GM12878 (cell line): ENCODE measurements around the gene HOOK2. TPM values are rescaled to one million over a fixed set of nuclear protein-coding genes. Genes with fewer than 3 reads are reported as not detected.

Experiments
- ATAC-seq: fragments of 200-7000 bp; cut with Tn5 transposase; 3 replicates; pipeline ENCODE4 v1.9.1; 2020; ENCODE audit warnings: mild to moderate bottlenecking, moderate library complexity
- BruUV-seq: library from RNA; stranded (reverse); fragments of 400-500 nt; replicated peaks from 2 replicates; lab custom pipeline; 2021; lab: Mats Ljungman, UMichigan
- CTCF ChIA-PET: fragments of 300-600 bp; sonication (Branson Sonifier 250); formaldehyde crosslinking; extraction: SDS; loops from one replicate; lab custom pipeline; 2021; ENCODE audit warnings: inconsistent platforms; lab: Yijun Ruan, JAX
- POLR2A ChIA-PET: fragments of 350-600 bp; formaldehyde crosslinking; extraction: SDS; loops from one replicate; lab custom pipeline; 2021; ENCODE audit warnings: inconsistent platforms; lab: Charles Lee
- RAD21 ChIA-PET: fragments of 300-600 bp; sonication (Branson Sonifier 250); formaldehyde crosslinking; loops from one replicate; lab custom pipeline; 2023; ENCODE audit warnings: antibody characterized with exemption; ENCODE audit not compliant: unreplicated experiment; lab: Charles Lee
- SMC1A ChIA-PET: fragments of 300-600 bp; sonication (Branson Sonifier 250); formaldehyde crosslinking; loops from one replicate; lab custom pipeline; 2023; ENCODE audit not compliant: unreplicated experiment, uncharacterized antibody; lab: Charles Lee
- DNase-seq: peaks from one replicate; pipeline ENCODE4 v3.0.0-alpha.2; 2011; ENCODE audit warnings: low read depth, low spot score
- FAIRE-seq: peaks from 3 replicates; lab custom pipeline; 2011; peaks lifted over from hg19 to GRCh38; lab: Jason Lieb, UNC
- H2AFZ ChIP-seq: 2 replicates; pipeline ENCODE4 v1.6.0; 2011; ENCODE audit warnings: low read depth, low read length, control low read depth; ENCODE audit not compliant: control insufficient read depth
- H3K27ac ChIP-seq: 2 replicates; pipeline ENCODE4 v1.5.1; 2011; ENCODE audit warnings: control low read depth; ENCODE audit not compliant: control insufficient read depth, insufficient read depth
- H3K27me3 ChIP-seq, 2 experiments: replicated peaks in 1 of 2; 2 replicates each; pipeline versions ENCODE4 v1.6.0 to v1.6.1; 2011; ENCODE audit warnings: low read length in 1 of 2; ENCODE audit not compliant: control insufficient read depth in 2 of 2, insufficient read depth in 2 of 2
- H3K36me3 ChIP-seq, 2 experiments: 2 replicates each; pipeline ENCODE4 v1.5.1; 2011; ENCODE audit warnings: low read length in 1 of 2; ENCODE audit not compliant: control insufficient read depth in 2 of 2, insufficient read depth in 2 of 2
- H3K4me1 ChIP-seq: 2 replicates; pipeline ENCODE4 v1.6.1; 2011; ENCODE audit warnings: mild to moderate bottlenecking, low read length, moderate library complexity, mixed read lengths; ENCODE audit not compliant: control insufficient read depth, insufficient read depth
- H3K4me2 ChIP-seq: 2 replicates; pipeline ENCODE4 v1.6.0; 2011; ENCODE audit warnings: control low read depth; ENCODE audit not compliant: control insufficient read depth, insufficient read depth
- H3K4me3 ChIP-seq: fragments of 200-600 bp; sonication (generic); 2 replicates; pipeline ENCODE4 v1.5.1; 2016
- H3K79me2 ChIP-seq: 2 replicates; pipeline ENCODE4 v1.6.0; 2011; ENCODE audit warnings: low read length; ENCODE audit not compliant: control insufficient read depth, insufficient read depth
- H3K9ac ChIP-seq: 2 replicates; pipeline ENCODE4 v1.8.0; 2011; ENCODE audit warnings: low read length, control low read depth, mixed read lengths; ENCODE audit not compliant: control insufficient read depth, insufficient read depth
- H3K9me3 ChIP-seq: replicated peaks from 3 replicates; pipeline ENCODE4 v1.5.1; 2011; ENCODE audit warnings: mild to moderate bottlenecking, low read length; ENCODE audit not compliant: control insufficient read depth, insufficient read depth
- H4K20me1 ChIP-seq: 2 replicates; pipeline ENCODE4 v1.6.0; 2011; ENCODE audit not compliant: control insufficient read depth, insufficient read depth
- ASH2L ChIP-seq: fragments of 300-600, 200-600 bp; sonication (generic); IDR thresholded peaks from 2 replicates; pipeline ENCODE4 v1.6.1; 2017; ENCODE audit warnings: low read depth, mild to moderate bottlenecking, borderline replicate concordance
- CBFB ChIP-seq: IDR thresholded peaks from 2 replicates; pipeline ENCODE4 v1.6.1; 2016; ENCODE audit warnings: antibody characterized with exemption, low read depth
- CREM ChIP-seq: IDR thresholded peaks from 2 replicates; pipeline ENCODE4 v1.6.1; 2014; ENCODE audit warnings: antibody characterized with exemption, low read depth
- IKZF1 ChIP-seq: fragments of 450-650 bp; conservative IDR thresholded peaks from 2 replicates; pipeline ENCODE4 v1.6.1; 2017; ENCODE audit warnings: antibody characterized with exemption, mild to moderate bottlenecking
- NFXL1 ChIP-seq: fragments of 450-650 bp; IDR thresholded peaks from 2 replicates; pipeline ENCODE4 v1.6.1; 2017; ENCODE audit warnings: antibody characterized with exemption, mild to moderate bottlenecking, borderline replicate concordance
- SMC3 ChIP-seq: IDR thresholded peaks from 2 replicates; pipeline ENCODE4 v1.6.1; 2011; ENCODE audit warnings: low read length, improper control_type of control experiment, borderline replicate concordance
- WGBS: methylation state at CpG from one replicate; pipeline ENCODE4 v1.1.6; 2016; ENCODE audit warnings: low lambda C conversion rate; ENCODE audit not compliant: insufficient replicate concordance, insufficient coverage; ENCODE audit errors: missing lambda C conversion rate; 5-methylcytosine and 5-hydroxymethylcytosine counted together
- in situ Hi-C: fragments of 300-500 bp; cut with MboI; formaldehyde crosslinking; loops from 9 replicates; pipeline ENCODE4 v1.14.3; 2018; ENCODE audit warnings: mixed read lengths
- intact Hi-C: fragments of 100-400 bp; cut with micrococcal nuclease; formaldehyde crosslinking; loops from one replicate; pipeline ENCODE4 v1.14.2; 2022; ENCODE audit not compliant: unreplicated experiment
- polyA plus RNA-seq, 11 experiments: library from polyadenylated mRNA; depleted of rRNA in 4 of 11; unstranded in 6 of 11; stranded (reverse) in 5 of 11; fragments of >200 nt; fragmentation: Nextera tagmentation in 4 of 11; fragmentation: Illumina TruSeq in 1 of 11; extraction: Ambion mirVana in 4 of 11; extraction: Trizol in 1 of 11; gene quantifications; 1 replicate in 1 of 11; 2 replicates in 10 of 11; pipeline versions ENCODE4 v1.2.1 to v1.2.3, GENCODE V29; 2011 to 2016; ENCODE audit warnings: inconsistent platforms in 2 of 11, missing spikeins in 2 of 11, low read depth in 1 of 11
- total RNA-seq, 4 experiments: library from RNA; depleted of rRNA in 3 of 4; stranded (reverse); fragments of >200 nt in 3 of 4; fragmentation: Illumina TruSeq in 1 of 4; extraction: Trizol in 1 of 4; gene quantifications; 2 replicates each; pipeline versions ENCODE4 v1.2.1 to v1.2.3, GENCODE V29; 2013 to 2021
- TF ChIP-seq, protein P1 (sequence below): fragments of 450-650 bp; IDR thresholded peaks from 2 replicates; pipeline ENCODE4 v1.6.1; 2017; ENCODE audit warnings: borderline replicate concordance
- TF ChIP-seq, protein P2 (sequence below), 3 experiments: IDR thresholded peaks in 2 of 3; conservative IDR thresholded peaks in 1 of 3; 2 replicates each; pipeline ENCODE4 v1.5.1; 2011; ENCODE audit warnings: low read depth in 3 of 3, low read length in 3 of 3, mild to moderate bottlenecking in 3 of 3, control low read depth in 2 of 3, moderate library complexity in 2 of 3, inconsistent platforms in 1 of 3, mixed read lengths in 1 of 3; ENCODE audit not compliant: control insufficient read depth in 2 of 3, insufficient read depth in 1 of 3; ENCODE audit errors: extremely low read depth in 1 of 3
- TF ChIP-seq, protein P3 (sequence below): fragments of 450-650 bp; IDR thresholded peaks from 2 replicates; pipeline ENCODE4 v1.6.1; 2016; ENCODE audit warnings: mild to moderate bottlenecking, moderate library complexity, borderline replicate concordance
- TF ChIP-seq, protein P4 (sequence below): fragments of 450-650 bp; formaldehyde crosslinking; IDR thresholded peaks from 2 replicates; pipeline ENCODE4 v1.5.0; 2022; ENCODE audit warnings: mild to moderate bottlenecking, missing genetic modification characterization

HOOK2 gene
- total and polyA plus RNA-seq, 10 of the 15 experiments (the other 5 are each of a cell fraction or from before 2014, with no cell fraction given) = 1.5 to 9.6 (median 6.2) TPM

DNA sequence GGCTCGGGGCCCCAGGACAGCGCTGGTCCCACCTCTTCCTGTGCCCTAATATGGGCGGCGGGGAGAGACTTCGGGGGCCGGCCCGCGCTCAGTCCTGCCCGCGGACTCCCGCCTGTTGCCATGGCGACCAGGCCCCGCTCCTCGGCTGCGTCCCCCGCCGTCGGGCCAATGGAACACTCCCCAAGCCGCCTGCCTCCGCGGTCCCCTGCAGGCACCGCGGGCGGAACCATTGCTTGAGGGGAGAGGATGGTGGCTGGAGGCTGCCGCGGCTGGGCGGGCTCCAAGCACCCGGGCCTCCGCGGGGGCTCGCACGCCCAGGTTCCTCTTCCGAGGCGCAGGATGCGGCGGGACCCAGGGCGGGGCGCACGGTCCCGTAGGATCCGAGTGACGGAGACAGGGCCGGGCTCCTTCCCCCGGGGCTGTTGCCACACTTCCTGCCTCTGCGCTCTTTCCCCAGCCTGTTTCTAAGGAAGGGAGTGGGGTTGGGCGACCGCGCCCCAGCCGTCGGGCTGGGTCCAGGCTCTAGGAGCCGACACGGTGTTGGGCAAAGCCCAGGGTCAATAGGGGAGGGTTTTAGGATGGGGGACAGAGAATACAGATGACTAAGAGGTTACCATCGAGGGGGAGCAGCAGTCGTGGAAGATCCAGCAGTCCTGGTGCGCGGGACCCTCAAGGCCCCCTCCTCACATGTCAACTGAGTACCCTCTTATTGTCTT is 14.7 kb upstream of the HOOK2 start:
- RAD21 ChIA-PET = interaction anchor here (1.8 to 11.4 kb wide), 3 partner anchors 8 to 13 kb away, joined by 13 to 303 read pairs (median 49); partner anchors contain the start of gene HOOK2
- H3K4me1 ChIP-seq = peaks cover 47% of the 10 kb centered on the region
- TF ChIP-seq, protein P1, sequence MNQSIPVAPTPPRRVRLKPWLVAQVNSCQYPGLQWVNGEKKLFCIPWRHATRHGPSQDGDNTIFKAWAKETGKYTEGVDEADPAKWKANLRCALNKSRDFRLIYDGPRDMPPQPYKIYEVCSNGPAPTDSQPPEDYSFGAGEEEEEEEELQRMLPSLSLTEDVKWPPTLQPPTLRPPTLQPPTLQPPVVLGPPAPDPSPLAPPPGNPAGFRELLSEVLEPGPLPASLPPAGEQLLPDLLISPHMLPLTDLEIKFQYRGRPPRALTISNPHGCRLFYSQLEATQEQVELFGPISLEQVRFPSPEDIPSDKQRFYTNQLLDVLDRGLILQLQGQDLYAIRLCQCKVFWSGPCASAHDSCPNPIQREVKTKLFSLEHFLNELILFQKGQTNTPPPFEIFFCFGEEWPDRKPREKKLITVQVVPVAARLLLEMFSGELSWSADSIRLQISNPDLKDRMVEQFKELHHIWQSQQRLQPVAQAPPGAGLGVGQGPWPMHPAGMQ = no peak
- TF ChIP-seq NFXL1 = no peak
- TF ChIP-seq, protein P2, sequence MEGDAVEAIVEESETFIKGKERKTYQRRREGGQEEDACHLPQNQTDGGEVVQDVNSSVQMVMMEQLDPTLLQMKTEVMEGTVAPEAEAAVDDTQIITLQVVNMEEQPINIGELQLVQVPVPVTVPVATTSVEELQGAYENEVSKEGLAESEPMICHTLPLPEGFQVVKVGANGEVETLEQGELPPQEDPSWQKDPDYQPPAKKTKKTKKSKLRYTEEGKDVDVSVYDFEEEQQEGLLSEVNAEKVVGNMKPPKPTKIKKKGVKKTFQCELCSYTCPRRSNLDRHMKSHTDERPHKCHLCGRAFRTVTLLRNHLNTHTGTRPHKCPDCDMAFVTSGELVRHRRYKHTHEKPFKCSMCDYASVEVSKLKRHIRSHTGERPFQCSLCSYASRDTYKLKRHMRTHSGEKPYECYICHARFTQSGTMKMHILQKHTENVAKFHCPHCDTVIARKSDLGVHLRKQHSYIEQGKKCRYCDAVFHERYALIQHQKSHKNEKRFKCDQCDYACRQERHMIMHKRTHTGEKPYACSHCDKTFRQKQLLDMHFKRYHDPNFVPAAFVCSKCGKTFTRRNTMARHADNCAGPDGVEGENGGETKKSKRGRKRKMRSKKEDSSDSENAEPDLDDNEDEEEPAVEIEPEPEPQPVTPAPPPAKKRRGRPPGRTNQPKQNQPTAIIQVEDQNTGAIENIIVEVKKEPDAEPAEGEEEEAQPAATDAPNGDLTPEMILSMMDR (IDR thresholded peaks at IDR 0.05 in 2 of 3, conservative IDR thresholded peaks at IDR 0.05 in 1 of 3; ENCODE audit: control insufficient read depth in 2 of 3, extremely low read depth in 1 of 3, insufficient read depth in 1 of 3, low read depth in 3 of 3, low read length in 3 of 3) = no peak
- peak; percentile 37; the same call in 1 of the 2 replicates for TF ChIP-seq CREM
- peak; percentile 52; the same call in 1 of the 2 replicates for TF ChIP-seq CBFB
- TF ChIP-seq ASH2L = no peak
- TF ChIP-seq, protein P3, sequence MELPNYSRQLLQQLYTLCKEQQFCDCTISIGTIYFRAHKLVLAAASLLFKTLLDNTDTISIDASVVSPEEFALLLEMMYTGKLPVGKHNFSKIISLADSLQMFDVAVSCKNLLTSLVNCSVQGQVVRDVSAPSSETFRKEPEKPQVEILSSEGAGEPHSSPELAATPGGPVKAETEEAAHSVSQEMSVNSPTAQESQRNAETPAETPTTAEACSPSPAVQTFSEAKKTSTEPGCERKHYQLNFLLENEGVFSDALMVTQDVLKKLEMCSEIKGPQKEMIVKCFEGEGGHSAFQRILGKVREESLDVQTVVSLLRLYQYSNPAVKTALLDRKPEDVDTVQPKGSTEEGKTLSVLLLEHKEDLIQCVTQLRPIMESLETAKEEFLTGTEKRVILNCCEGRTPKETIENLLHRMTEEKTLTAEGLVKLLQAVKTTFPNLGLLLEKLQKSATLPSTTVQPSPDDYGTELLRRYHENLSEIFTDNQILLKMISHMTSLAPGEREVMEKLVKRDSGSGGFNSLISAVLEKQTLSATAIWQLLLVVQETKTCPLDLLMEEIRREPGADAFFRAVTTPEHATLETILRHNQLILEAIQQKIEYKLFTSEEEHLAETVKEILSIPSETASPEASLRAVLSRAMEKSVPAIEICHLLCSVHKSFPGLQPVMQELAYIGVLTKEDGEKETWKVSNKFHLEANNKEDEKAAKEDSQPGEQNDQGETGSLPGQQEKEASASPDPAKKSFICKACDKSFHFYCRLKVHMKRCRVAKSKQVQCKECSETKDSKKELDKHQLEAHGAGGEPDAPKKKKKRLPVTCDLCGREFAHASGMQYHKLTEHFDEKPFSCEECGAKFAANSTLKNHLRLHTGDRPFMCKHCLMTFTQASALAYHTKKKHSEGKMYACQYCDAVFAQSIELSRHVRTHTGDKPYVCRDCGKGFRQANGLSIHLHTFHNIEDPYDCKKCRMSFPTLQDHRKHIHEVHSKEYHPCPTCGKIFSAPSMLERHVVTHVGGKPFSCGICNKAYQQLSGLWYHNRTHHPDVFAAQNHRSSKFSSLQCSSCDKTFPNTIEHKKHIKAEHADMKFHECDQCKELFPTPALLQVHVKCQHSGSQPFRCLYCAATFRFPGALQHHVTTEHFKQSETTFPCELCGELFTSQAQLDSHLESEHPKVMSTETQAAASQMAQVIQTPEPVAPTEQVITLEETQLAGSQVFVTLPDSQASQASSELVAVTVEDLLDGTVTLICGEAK = peak; percentile 64; the same call in 1 of the 2 replicates
- TF ChIP-seq, protein P4, sequence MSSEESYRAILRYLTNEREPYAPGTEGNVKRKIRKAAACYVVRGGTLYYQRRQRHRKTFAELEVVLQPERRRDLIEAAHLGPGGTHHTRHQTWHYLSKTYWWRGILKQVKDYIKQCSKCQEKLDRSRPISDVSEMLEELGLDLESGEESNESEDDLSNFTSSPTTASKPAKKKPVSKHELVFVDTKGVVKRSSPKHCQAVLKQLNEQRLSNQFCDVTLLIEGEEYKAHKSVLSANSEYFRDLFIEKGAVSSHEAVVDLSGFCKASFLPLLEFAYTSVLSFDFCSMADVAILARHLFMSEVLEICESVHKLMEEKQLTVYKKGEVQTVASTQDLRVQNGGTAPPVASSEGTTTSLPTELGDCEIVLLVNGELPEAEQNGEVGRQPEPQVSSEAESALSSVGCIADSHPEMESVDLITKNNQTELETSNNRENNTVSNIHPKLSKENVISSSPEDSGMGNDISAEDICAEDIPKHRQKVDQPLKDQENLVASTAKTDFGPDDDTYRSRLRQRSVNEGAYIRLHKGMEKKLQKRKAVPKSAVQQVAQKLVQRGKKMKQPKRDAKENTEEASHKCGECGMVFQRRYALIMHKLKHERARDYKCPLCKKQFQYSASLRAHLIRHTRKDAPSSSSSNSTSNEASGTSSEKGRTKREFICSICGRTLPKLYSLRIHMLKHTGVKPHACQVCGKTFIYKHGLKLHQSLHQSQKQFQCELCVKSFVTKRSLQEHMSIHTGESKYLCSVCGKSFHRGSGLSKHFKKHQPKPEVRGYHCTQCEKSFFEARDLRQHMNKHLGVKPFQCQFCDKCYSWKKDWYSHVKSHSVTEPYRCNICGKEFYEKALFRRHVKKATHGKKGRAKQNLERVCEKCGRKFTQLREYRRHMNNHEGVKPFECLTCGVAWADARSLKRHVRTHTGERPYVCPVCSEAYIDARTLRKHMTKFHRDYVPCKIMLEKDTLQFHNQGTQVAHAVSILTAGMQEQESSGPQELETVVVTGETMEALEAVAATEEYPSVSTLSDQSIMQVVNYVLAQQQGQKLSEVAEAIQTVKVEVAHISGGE (CRISPR knock-in tag) = no peak
- TF ChIP-seq SMC3 = no peak
- peak; percentile 97 for TF ChIP-seq IKZF1

More for the DNA sequence above, 14.7 kb upstream of the HOOK2 start:
- Histone ChIP-seq H2AFZ (peak overlapping the region; percentile 46; the same call in 1 of the 2 replicates), H3K9ac (peak overlapping the region; percentile 97), H3K79me2 (peaks cover 42% of the 10 kb centered on the region), H3K27me3 (no peaks in the 10 kb centered on the region), H3K4me2 (peak overlapping the region; percentile 97), H3K4me3 (peak overlapping the region; percentile 87), H4K20me1 (no peaks in the 10 kb centered on the region), H3K9me3 (no peaks in the 10 kb centered on the region; the same call in 2 of the 3 replicates), H3K36me3 (no peaks in the 10 kb centered on the region), H3K27ac (peak overlapping the region; percentile 99)
- intact Hi-C loops (loop anchor here (5.0 to 10.0 kb wide), 2 partner anchors 147 to 1695 kb away; partner anchors contain the start of gene CALR), in situ Hi-C loops (no loop called here)
- BruUV-seq = no TSS peak
- peak; percentile 18 for FAIRE-seq
- ChIA-PET CTCF (interaction anchor here (1.4 to 11.1 kb wide), 3 partner anchors 12 to 24 kb away, joined by 8 to 537 read pairs (median 44); partner anchors contain the start of gene HOOK2), POLR2A (interaction anchor here (0.6 to 8.2 kb wide), 4 partner anchors 9 to 53 kb away, joined by 3 to 303 read pairs (median 38); partner anchors contain the start of genes GET3 and HOOK2), SMC1A (interaction anchor here (1.4 to 11.5 kb wide), 3 partner anchors 10 to 30 kb away, joined by 4 to 240 read pairs (median 28); no protein-coding TSS in a partner anchor)
- DNase-seq = peak; percentile 86
- ATAC-seq = peak; percentile 53
- WGBS = under 1% methylated on average over 56 of the region's 56 CpGs
